Measurements from ENCODE around the gene RAPGEF1. TPM values are rescaled to one million over a fixed set of nuclear protein-coding genes. Genes with fewer than 3 reads are reported as not detected.

The RAPGEF1 gene
- total and polyA plus RNA-seq, 9 of the 15 experiments (the other 6 are each of a cell fraction or from before 2014, with no cell fraction given): 0.06 to 44.1 (median 19.9) TPM

DNA sequence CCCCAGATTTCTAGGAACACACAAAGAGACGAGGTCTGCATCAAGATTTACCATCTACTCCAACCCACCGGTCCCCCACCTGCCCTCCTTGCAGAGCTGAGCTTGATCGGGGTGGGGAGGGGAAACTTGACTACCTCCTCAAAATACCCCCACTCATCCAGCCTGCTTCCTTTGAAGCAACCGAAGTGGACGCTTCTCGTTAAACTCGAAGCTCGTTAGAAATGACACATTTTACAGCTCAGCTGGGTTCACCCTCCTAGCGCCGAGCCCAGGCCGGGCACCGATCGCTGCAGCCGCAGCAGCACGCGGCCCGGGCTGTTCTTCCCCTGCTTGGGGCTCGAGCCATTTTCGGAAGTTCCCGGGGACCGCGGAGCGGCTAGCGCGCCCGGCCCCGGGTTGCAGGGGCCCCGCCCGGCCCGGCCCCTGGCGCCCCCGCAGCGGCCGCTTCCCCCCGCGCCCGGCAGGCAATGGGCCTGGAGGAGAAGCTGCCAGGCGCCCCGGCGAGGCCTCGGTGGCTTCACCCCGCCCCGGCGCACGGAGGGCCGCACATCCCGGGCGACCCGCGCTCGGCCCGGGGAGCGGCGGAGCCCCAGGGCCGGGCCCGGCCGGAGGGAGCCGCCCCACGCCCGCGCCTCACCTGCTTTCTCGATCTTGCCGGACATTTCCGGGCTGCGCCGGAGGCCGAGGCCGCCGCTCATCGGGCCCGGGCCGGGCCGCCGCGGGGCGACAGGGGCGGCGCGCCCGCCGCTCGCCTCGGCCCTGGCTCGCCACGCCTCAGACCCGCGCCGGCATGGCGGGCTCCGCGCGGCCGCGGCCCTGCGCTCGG, 530 bp downstream of the RAPGEF1 start (continued):
- TF ChIP-seq, protein P1, sequence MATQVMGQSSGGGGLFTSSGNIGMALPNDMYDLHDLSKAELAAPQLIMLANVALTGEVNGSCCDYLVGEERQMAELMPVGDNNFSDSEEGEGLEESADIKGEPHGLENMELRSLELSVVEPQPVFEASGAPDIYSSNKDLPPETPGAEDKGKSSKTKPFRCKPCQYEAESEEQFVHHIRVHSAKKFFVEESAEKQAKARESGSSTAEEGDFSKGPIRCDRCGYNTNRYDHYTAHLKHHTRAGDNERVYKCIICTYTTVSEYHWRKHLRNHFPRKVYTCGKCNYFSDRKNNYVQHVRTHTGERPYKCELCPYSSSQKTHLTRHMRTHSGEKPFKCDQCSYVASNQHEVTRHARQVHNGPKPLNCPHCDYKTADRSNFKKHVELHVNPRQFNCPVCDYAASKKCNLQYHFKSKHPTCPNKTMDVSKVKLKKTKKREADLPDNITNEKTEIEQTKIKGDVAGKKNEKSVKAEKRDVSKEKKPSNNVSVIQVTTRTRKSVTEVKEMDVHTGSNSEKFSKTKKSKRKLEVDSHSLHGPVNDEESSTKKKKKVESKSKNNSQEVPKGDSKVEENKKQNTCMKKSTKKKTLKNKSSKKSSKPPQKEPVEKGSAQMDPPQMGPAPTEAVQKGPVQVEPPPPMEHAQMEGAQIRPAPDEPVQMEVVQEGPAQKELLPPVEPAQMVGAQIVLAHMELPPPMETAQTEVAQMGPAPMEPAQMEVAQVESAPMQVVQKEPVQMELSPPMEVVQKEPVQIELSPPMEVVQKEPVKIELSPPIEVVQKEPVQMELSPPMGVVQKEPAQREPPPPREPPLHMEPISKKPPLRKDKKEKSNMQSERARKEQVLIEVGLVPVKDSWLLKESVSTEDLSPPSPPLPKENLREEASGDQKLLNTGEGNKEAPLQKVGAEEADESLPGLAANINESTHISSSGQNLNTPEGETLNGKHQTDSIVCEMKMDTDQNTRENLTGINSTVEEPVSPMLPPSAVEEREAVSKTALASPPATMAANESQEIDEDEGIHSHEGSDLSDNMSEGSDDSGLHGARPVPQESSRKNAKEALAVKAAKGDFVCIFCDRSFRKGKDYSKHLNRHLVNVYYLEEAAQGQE (IDR thresholded peaks at IDR 0.05; ENCODE audit: borderline replicate concordance): peak; percentile 42
- TF ChIP-seq, protein P1 (CRISPR knock-in tag; IDR thresholded peaks at IDR 0.05; ENCODE audit: low read depth): no peak
- peak; percentile 1 for TF ChIP-seq KDM5B (IDR thresholded peaks at IDR 0.05; ENCODE audit: insufficient replicate concordance, low read depth, low read length)
- TF ChIP-seq LCOR (CRISPR knock-in tag; IDR thresholded peaks at IDR 0.05): no peak
- TF ChIP-seq PHF8 (IDR thresholded peaks at IDR 0.05; ENCODE audit: borderline replicate concordance, low read length): peak; percentile 49; the same call in 1 of the 2 replicates
- no peak for TF ChIP-seq MECOM (CRISPR knock-in tag; IDR thresholded peaks at IDR 0.05)
- TF ChIP-seq RFX1 (IDR thresholded peaks at IDR 0.05): no peak
- TF ChIP-seq FOXK1 (CRISPR knock-in tag; IDR thresholded peaks at IDR 0.05; ENCODE audit: borderline replicate concordance): 0 out of 2 replicates have a peak, but pooled peaks have one; percentile 46
- TF ChIP-seq, protein P2, sequence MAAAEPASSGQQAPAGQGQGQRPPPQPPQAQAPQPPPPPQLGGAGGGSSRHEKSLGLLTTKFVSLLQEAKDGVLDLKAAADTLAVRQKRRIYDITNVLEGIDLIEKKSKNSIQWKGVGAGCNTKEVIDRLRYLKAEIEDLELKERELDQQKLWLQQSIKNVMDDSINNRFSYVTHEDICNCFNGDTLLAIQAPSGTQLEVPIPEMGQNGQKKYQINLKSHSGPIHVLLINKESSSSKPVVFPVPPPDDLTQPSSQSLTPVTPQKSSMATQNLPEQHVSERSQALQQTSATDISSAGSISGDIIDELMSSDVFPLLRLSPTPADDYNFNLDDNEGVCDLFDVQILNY (CRISPR knock-in tag; IDR thresholded peaks at IDR 0.05): no peak
- peak; percentile 11 for TF ChIP-seq CCNT2 (IDR thresholded peaks at IDR 0.05; ENCODE audit: borderline replicate concordance, extremely low read depth, insufficient read length, low read depth, low read length)
- TF ChIP-seq, protein P3, sequence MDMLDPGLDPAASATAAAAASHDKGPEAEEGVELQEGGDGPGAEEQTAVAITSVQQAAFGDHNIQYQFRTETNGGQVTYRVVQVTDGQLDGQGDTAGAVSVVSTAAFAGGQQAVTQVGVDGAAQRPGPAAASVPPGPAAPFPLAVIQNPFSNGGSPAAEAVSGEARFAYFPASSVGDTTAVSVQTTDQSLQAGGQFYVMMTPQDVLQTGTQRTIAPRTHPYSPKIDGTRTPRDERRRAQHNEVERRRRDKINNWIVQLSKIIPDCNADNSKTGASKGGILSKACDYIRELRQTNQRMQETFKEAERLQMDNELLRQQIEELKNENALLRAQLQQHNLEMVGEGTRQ (CRISPR knock-in tag; IDR thresholded peaks at IDR 0.05): no peak
- no peak for TF ChIP-seq COPS2 (conservative IDR thresholded peaks at IDR 0.05)
- TF ChIP-seq ARNT (IDR thresholded peaks at IDR 0.05): no peak
- no peak for TF ChIP-seq SUPT5H (IDR thresholded peaks at IDR 0.05)
- TF ChIP-seq ARID2 (IDR thresholded peaks at IDR 0.05): no peak
- TF ChIP-seq NONO (IDR thresholded peaks at IDR 0.05; ENCODE audit: low read depth in 2 of 2, low read length in 1 of 2): no peak
